Activated B cell treated with CpG ODN at 0.5 μM for 24 hours (primary cell): ENCODE measurements around the gene ING4. TPM values are rescaled to one million over a fixed set of nuclear protein-coding genes. Genes with fewer than 3 reads are reported as not detected.

Experiments used
- ATAC-seq: fragments of 200-7000 bp; cut with Tn5 transposase; one replicate; pipeline ENCODE4 v1.10.0; 2021; ENCODE audit warnings: low read depth, mild to moderate bottlenecking, moderate library complexity
- CTCF ChIA-PET: fragments of 350-600 bp; sonication (Branson Sonifier 250); formaldehyde crosslinking; loops from one replicate; lab custom pipeline; 2021; ENCODE audit warnings: antibody characterized with exemption; lab: Charles Lee
- POLR2A ChIA-PET: fragments of 350-600 bp; sonication (Branson Sonifier 250); formaldehyde crosslinking; loops from one replicate; lab custom pipeline; 2021; ENCODE audit warnings: antibody characterized with exemption; lab: Charles Lee
- DNase-seq: peaks from one replicate; pipeline ENCODE4 v3.0.0; 2022
- H3K27ac Mint-ChIP-seq: one replicate; pipeline ENCODE4 v1.8.0; 2020; ENCODE audit warnings: mixed read lengths
- H3K27me3 Mint-ChIP-seq: one replicate; pipeline ENCODE4 v1.8.0; 2021; ENCODE audit warnings: mixed read lengths
- H3K36me3 Mint-ChIP-seq: one replicate; pipeline ENCODE4 v1.8.0; 2021; ENCODE audit warnings: low read depth, mixed read lengths
- H3K4me1 Mint-ChIP-seq: one replicate; pipeline ENCODE4 v1.8.0; 2021; ENCODE audit warnings: mixed read lengths
- H3K4me3 Mint-ChIP-seq: one replicate; pipeline ENCODE4 v1.8.0; 2020; ENCODE audit warnings: mild to moderate bottlenecking, mixed read lengths
- H3K9me3 Mint-ChIP-seq: one replicate; pipeline ENCODE4 v1.8.0; 2020; ENCODE audit warnings: mixed read lengths
- intact Hi-C: fragments of 100-400 bp; cut with micrococcal nuclease; formaldehyde crosslinking; loops from one replicate; pipeline ENCODE4 v1.15.1; 2024
- total RNA-seq: library from RNA; stranded (reverse); gene quantifications from 2 replicates; pipeline ENCODE4 v1.2.3, GENCODE V29; 2022
- TF ChIP-seq, protein P1 (sequence below): fragments of 200-600 bp; IDR thresholded peaks from one replicate; pipeline ENCODE4 v1.8.0; 2022; ENCODE audit warnings: antibody characterized with exemption, mild to moderate bottlenecking

The ING4 gene
- total RNA-seq, 1 donor from 2014 or later, result 39.2 TPM

DNA sequence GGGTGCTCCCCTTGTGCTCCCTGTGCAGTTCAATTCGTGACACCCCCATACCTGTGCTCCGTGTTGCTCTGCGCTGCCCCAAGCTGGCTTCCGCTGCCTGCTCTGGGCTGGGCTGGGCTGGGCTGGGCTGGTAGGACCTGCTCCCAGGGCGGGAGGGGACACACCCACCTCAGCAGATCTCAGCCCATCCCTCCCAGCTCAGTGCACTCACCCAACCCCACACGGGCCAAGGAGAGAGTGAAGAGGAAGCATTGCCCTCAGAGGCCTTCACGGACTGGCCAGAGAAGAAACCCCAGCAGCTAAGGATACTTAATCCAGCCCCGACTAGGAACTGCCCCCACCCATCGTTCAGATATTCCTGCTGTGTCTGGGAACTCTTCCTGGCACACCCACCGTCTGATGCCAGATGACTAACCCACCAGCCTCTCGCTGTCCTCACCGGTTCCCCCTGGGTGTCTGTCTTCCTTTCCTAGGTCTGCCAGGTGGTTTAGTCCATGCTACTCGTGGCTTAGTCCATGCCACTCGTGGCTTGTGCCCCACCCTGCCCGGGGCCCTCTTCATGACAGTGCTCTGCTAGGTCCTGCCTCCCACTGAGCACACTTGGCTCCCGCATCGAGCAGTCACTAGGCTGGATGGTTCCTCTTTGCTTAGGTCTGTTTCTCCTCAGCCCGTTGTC lies 26.9 kb downstream of the ING4 start, which contains the start of gene LPAR5:
LPAR5 (minus strand) TSS at position 104 of the 676 bp plus-strand sequence. CDS start 14,711 bp downstream, outside the sequence.
- intact Hi-C loops, result loop anchor here (1.0 to 10.0 kb wide), 8 partner anchors 8 to 319 kb away; partner anchors contain the start of genes CDCA3, CHD4, ING4 and PTPN6
- ChIA-PET POLR2A (interaction anchor here (0.6 to 9.2 kb wide), 29 partner anchors 8 to 1590 kb away, joined by 3 to 126 read pairs (median 6); partner anchors contain the start of genes ACRBP, C12orf57, CDCA3 and COPS7A), CTCF (interaction anchor here (1.1 to 1.2 kb wide), 4 partner anchors 8 to 142 kb away, joined by 3 to 13 read pairs (median 4); no protein-coding TSS in a partner anchor)
- Mint-ChIP-seq H3K9me3 (no peaks in the 10 kb centered on the region), H3K4me3 (peak within 1 kb of the TSS; percentile 86), H3K27ac (peak within 1 kb of the TSS; percentile 98), H3K4me1 (peaks cover 88% of the 10 kb centered on the region), H3K36me3 (peaks cover 10% of the 10 kb centered on the region), H3K27me3 (no peaks in the 10 kb centered on the region)
- peak; percentile 66 for ATAC-seq
- TF ChIP-seq, protein P1, sequence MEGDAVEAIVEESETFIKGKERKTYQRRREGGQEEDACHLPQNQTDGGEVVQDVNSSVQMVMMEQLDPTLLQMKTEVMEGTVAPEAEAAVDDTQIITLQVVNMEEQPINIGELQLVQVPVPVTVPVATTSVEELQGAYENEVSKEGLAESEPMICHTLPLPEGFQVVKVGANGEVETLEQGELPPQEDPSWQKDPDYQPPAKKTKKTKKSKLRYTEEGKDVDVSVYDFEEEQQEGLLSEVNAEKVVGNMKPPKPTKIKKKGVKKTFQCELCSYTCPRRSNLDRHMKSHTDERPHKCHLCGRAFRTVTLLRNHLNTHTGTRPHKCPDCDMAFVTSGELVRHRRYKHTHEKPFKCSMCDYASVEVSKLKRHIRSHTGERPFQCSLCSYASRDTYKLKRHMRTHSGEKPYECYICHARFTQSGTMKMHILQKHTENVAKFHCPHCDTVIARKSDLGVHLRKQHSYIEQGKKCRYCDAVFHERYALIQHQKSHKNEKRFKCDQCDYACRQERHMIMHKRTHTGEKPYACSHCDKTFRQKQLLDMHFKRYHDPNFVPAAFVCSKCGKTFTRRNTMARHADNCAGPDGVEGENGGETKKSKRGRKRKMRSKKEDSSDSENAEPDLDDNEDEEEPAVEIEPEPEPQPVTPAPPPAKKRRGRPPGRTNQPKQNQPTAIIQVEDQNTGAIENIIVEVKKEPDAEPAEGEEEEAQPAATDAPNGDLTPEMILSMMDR, result no peak
- peak; percentile 61 for DNase-seq

DNA sequence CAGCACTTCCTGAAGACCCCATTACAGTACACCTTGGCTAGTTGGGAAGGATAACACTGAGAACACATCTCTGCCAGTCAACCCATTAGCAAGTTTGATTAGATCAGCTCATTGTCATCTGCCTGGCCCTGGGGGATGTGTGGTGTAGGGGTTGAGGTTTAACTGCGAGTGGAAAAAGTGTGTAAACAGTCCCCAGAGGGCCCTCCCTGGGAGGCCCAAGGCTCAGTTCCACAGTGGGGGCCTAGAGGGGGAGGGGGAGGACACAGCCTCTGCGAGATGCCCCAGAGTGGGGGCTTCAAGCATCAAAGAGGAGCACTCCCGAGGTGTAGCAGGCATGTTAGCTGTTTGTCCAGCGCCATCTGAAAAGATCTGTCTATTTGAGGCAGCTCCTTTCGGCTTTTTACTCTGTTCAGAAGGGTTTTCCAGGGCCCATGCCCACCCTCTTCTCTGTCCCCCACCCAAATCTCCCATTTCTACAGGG lies 27.5 kb downstream of the ING4 start:
- H3K27me3 Mint-ChIP-seq, result no peaks in the 10 kb centered on the region
- H3K9me3 Mint-ChIP-seq, result no peaks in the 10 kb centered on the region
- ATAC-seq, result peak; percentile 66
- peak overlapping the region; percentile 86 for H3K4me3 Mint-ChIP-seq
- H3K4me1 Mint-ChIP-seq, result peaks cover 92% of the 10 kb centered on the region
- peak; percentile 77 for DNase-seq
- peak overlapping the region; percentile 98 for H3K27ac Mint-ChIP-seq
- peaks cover 15% of the 10 kb centered on the region for H3K36me3 Mint-ChIP-seq
- intact Hi-C loops, result loop anchor here (1.0 to 10.0 kb wide), 8 partner anchors 8 to 319 kb away; partner anchors contain the start of genes CDCA3, CHD4, ING4 and PTPN6
- TF ChIP-seq, protein P1, result no peak
- ChIA-PET POLR2A (interaction anchor here (0.6 to 9.2 kb wide), 30 partner anchors 8 to 1591 kb away, joined by 3 to 126 read pairs (median 6); partner anchors contain the start of genes ACRBP, C12orf57, CDCA3 and COPS7A), CTCF (interaction anchor here (1.1 to 1.5 kb wide), 6 partner anchors 9 to 143 kb away, joined by 3 to 13 read pairs (median 4); no protein-coding TSS in a partner anchor)

DNA sequence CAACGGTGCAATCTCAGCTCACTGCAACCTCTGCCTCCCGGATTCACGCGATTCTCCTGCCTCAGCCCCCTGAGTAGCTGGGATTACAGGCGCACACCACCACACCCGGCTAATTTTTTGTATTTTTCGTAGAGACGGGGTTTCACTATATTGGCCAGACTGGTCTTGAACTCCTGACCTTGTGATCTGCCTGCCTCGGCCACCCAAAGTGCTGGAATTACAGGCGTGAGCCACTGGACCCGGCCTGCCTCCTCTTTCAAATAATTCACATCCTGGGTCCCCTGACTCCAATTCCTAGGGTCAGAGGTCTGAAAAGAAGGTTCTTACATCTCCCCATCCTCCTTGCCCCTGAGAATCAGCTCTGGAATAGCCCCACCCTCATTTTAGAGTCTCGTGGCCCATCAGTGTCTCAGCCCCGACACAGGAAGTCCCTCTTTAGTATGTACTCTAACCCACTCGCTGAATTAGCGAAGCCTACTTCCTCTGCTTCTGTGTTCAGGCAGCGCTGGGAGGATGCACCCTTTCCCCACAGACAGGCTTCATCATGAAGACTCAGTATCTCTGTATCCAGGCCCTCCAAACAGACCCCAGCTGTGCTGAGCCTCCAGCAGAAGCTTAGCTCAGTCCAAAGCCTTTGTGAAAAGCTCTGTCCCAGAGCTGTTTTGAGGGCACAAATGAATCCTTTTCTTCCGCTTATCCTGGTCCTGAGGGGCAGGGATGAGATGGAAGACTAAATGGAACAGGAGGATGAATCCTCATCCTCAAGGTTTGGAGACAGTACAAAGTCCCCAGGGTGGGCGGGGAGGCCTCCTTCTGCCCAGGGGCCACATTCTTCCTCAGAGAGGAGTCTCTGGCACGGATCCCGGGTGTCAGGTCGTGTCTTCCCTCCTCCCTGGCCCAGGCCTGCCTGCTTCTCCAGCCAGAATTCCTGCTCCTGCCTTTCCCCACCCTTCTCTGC lies 30.6 kb downstream of the ING4 start:
- Mint-ChIP-seq H3K4me3 (peak overlapping the region; percentile 86), H3K4me1 (peaks cover 84% of the 10 kb centered on the region), H3K9me3 (no peaks in the 10 kb centered on the region), H3K27me3 (no peaks in the 10 kb centered on the region), H3K36me3 (peaks cover 18% of the 10 kb centered on the region), H3K27ac (peak overlapping the region; percentile 98)
- POLR2A ChIA-PET, result interaction anchor here (0.6 to 9.2 kb wide), 18 partner anchors 9 to 515 kb away, joined by 3 to 126 read pairs (median 4); partner anchors contain the start of genes ACRBP, CDCA3, CHD4 and MLF2
- TF ChIP-seq, protein P1, result no peak
- peak; percentile 51 for DNase-seq
- intact Hi-C loops, result loop anchor here (1.0 to 10.0 kb wide), 2 partner anchors 12 to 322 kb away; partner anchors contain the start of gene PTPN6
- ATAC-seq, result peak; percentile 53
- CTCF ChIA-PET, result interaction anchor here (1.0 to 1.5 kb wide), 5 partner anchors 11 to 16 kb away, joined by 3 to 5 read pairs (median 4); no protein-coding TSS in a partner anchor

DNA sequence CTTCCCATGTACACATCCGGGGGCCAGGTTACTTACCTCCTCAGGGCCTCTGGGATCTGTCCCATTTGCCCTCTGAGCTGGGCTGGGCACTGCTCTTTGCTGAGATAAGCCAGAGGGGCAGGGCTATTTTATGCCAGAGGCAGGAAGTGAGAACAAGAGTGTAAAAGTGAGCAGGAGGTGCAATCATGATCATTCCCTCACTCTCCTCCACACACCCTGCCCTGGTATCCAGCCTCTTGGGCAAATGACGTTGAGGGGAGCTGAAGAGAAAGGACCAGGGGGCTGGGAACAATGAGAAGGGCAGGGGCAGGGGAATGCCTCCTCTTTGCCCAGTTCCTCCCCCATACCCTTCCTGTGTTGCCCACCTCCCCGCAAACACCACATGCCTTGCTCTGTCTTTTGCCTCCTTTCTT lies 31.4 kb downstream of the ING4 start:
- TF ChIP-seq, protein P1, result no peak
- Mint-ChIP-seq H3K4me3 (peak overlapping the region; percentile 86), H3K4me1 (peaks cover 85% of the 10 kb centered on the region), H3K27ac (peak overlapping the region; percentile 98), H3K9me3 (no peaks in the 10 kb centered on the region), H3K36me3 (peaks cover 20% of the 10 kb centered on the region), H3K27me3 (no peaks in the 10 kb centered on the region)
- ChIA-PET CTCF (interaction anchor here (1.0 to 1.5 kb wide), 4 partner anchors 11 to 15 kb away, joined by 3 to 5 read pairs (median 4); no protein-coding TSS in a partner anchor), POLR2A (interaction anchor here (0.6 to 9.2 kb wide), 16 partner anchors 9 to 516 kb away, joined by 3 to 126 read pairs (median 4); partner anchors contain the start of genes ACRBP, CDCA3, CHD4 and MLF2)
- intact Hi-C loops, result loop anchor here (10.0 kb wide), 1 partner anchor 323 kb away; the partner anchor contains the start of gene PTPN6
- DNase-seq (no peak), ATAC-seq (no peak)
